HepG2 (cell line): ENCODE results near the gene PNPLA8. TPM values are rescaled to one million over a fixed set of nuclear protein-coding genes. Genes with fewer than 3 reads are reported as not detected.
A peak's percentile ranks its signal among the peaks of the same experiment; 100 is the strongest.

Experiments used
- ETV5 ChIP-seq: IDR thresholded peaks from 2 replicates; pipeline ENCODE4 v1.6.1; 2018; ENCODE audit warnings: missing biosample characterization, missing genetic modification reagents, inconsistent platforms, borderline replicate concordance
- GABPA ChIP-seq, 2 experiments: IDR thresholded peaks; 2 replicates each; pipeline ENCODE4 v1.6.1; 2011 to 2016; ENCODE audit warnings: low read depth in 2 of 2, low read length in 1 of 2, missing biosample characterization in 1 of 2, missing genetic modification characterization in 1 of 2
- JUN ChIP-seq: sonication (generic); formaldehyde crosslinking; IDR thresholded peaks from 2 replicates; pipeline ENCODE4 v1.4.0; 2020; ENCODE audit warnings: mild to moderate bottlenecking, missing genetic modification reagents
- LRRFIP1 ChIP-seq: sonication (generic); formaldehyde crosslinking; conservative IDR thresholded peaks from 2 replicates; pipeline ENCODE4 v1.4.0; 2020; ENCODE audit warnings: missing genetic modification reagents
- REL ChIP-seq: sonication (generic); formaldehyde crosslinking; conservative IDR thresholded peaks from 2 replicates; pipeline ENCODE4 v1.8.0; 2022; ENCODE audit warnings: mild to moderate bottlenecking, missing genetic modification reagents, moderate library complexity
- TEAD3 ChIP-seq: optimal IDR thresholded peaks from 2 replicates; pipeline ENCODE3; 2016; ENCODE audit warnings: borderline replicate concordance
- TGIF2 ChIP-seq: IDR thresholded peaks from 2 replicates; pipeline ENCODE4 v1.6.1; 2016; ENCODE audit warnings: control low read depth, missing compliant biosample characterization
- TRIM24 ChIP-seq: sonication (generic); formaldehyde crosslinking; IDR thresholded peaks from 2 replicates; pipeline ENCODE4 v1.8.0; 2022; ENCODE audit warnings: mild to moderate bottlenecking, missing genetic modification reagents
- YY1 ChIP-seq: IDR thresholded peaks from 2 replicates; pipeline ENCODE4 v1.6.1; 2011; ENCODE audit warnings: low read length, low read depth, moderate library complexity, mild to moderate bottlenecking; ENCODE audit not compliant: insufficient read depth, insufficient replicate concordance
- ZBTB21 ChIP-seq: sonication (generic); formaldehyde crosslinking; IDR thresholded peaks from 2 replicates; pipeline ENCODE4 v1.4.0; 2020; ENCODE audit warnings: missing genetic modification reagents
- ZFX ChIP-seq: sonication (generic); formaldehyde crosslinking; IDR thresholded peaks from 2 replicates; pipeline ENCODE4 v1.4.0; 2020; ENCODE audit warnings: mild to moderate bottlenecking, low read depth, missing genetic modification reagents, moderate library complexity
- ZNF234 ChIP-seq: sonication (generic); formaldehyde crosslinking; conservative IDR thresholded peaks from 2 replicates; pipeline ENCODE4 v1.5.1; 2020; ENCODE audit warnings: mild to moderate bottlenecking, missing genetic modification reagents
- polyA plus RNA-seq, 8 experiments: library from polyadenylated mRNA; depleted of rRNA in 3 of 8; stranded (reverse) in 7 of 8; unstranded in 1 of 8; fragments of >200 nt; fragmentation: Illumina TruSeq in 4 of 8; extraction: Trizol in 4 of 8; gene quantifications; 2 replicates each; pipeline versions ENCODE4 v1.2.1 to v1.2.3, GENCODE V29; 2011 to 2016; ENCODE audit warnings: low read depth in 4 of 8, missing spikeins in 1 of 8, mixed read lengths in 1 of 8; ENCODE audit not compliant: insufficient read depth in 1 of 8
- total RNA-seq, 5 experiments: library from RNA; depleted of rRNA; stranded (reverse); fragments of >200 nt; fragmentation: Illumina TruSeq; extraction: Trizol; gene quantifications; 2 replicates each; pipeline ENCODE4 v1.2.3, GENCODE V29; 2016; ENCODE audit warnings: low read depth in 1 of 5
- TF ChIP-seq, protein P1 (sequence below): IDR thresholded peaks from 2 replicates; pipeline ENCODE4 v1.6.1; 2018; ENCODE audit warnings: missing genetic modification reagents
- TF ChIP-seq, protein P2 (sequence below), 2 experiments: sonication (generic) in 1 of 2; formaldehyde crosslinking in 1 of 2; IDR thresholded peaks; 2 replicates each; pipeline versions ENCODE4 v1.4.0 to v1.6.1; 2018 to 2020; ENCODE audit warnings: missing genetic modification reagents in 2 of 2, borderline replicate concordance in 1 of 2, low read depth in 1 of 2, mild to moderate bottlenecking in 1 of 2, missing biosample characterization in 1 of 2
- TF ChIP-seq, protein P3 (sequence below): sonication (generic); formaldehyde crosslinking; IDR thresholded peaks from 2 replicates; pipeline ENCODE4 v1.4.0; 2020; ENCODE audit warnings: missing genetic modification reagents, borderline replicate concordance
- TF ChIP-seq, protein P4 (sequence below): IDR thresholded peaks from 2 replicates; pipeline ENCODE4 v1.6.1; 2016; ENCODE audit warnings: mild to moderate bottlenecking

The PNPLA8 gene
- total and polyA plus RNA-seq, 2 of the 13 experiments (the other 11 are each of a cell fraction or from before 2014, with no cell fraction given), result 6.3 to 11.4 TPM

GRCh38 chr7:108525985-108526767 is at the start of gene PNPLA8 (continued):
- peak; percentile 74 for TF ChIP-seq GABPA (IDR thresholded peaks at IDR 0.05; ENCODE audit: low read depth, low read length)
- TF ChIP-seq GABPA (CRISPR knock-in tag; IDR thresholded peaks at IDR 0.05; ENCODE audit: low read depth), result peak; percentile 97
- peak; percentile 80 for TF ChIP-seq TGIF2 (CRISPR knock-in tag)
- peak; percentile 84 for TF ChIP-seq ZBTB21
- peak; percentile 45; the same call in 1 of the 2 replicates for TF ChIP-seq ETV5 (CRISPR knock-in tag)
- no peak for TF ChIP-seq YY1
- TF ChIP-seq JUN (CRISPR knock-in tag), result peak; percentile 70
- no peak for TF ChIP-seq TRIM24
- TF ChIP-seq TEAD3 (CRISPR knock-in tag), result peak; percentile 54
- TF ChIP-seq, protein P1, sequence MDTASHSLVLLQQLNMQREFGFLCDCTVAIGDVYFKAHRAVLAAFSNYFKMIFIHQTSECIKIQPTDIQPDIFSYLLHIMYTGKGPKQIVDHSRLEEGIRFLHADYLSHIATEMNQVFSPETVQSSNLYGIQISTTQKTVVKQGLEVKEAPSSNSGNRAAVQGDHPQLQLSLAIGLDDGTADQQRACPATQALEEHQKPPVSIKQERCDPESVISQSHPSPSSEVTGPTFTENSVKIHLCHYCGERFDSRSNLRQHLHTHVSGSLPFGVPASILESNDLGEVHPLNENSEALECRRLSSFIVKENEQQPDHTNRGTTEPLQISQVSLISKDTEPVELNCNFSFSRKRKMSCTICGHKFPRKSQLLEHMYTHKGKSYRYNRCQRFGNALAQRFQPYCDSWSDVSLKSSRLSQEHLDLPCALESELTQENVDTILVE (CRISPR knock-in tag), result no peak; the same call in 1 of the 2 replicates
- TF ChIP-seq REL (CRISPR knock-in tag), result 0 out of 2 replicates have a peak, but pooled peaks have one; percentile 63
- TF ChIP-seq, protein P2, sequence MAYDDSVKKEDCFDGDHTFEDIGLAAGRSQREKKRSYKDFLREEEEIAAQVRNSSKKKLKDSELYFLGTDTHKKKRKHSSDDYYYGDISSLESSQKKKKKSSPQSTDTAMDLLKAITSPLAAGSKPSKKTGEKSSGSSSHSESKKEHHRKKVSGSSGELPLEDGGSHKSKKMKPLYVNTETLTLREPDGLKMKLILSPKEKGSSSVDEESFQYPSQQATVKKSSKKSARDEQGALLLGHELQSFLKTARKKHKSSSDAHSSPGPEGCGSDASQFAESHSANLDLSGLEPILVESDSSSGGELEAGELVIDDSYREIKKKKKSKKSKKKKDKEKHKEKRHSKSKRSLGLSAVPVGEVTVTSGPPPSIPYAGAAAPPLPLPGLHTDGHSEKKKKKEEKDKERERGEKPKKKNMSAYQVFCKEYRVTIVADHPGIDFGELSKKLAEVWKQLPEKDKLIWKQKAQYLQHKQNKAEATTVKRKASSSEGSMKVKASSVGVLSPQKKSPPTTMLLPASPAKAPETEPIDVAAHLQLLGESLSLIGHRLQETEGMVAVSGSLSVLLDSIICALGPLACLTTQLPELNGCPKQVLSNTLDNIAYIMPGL (CRISPR knock-in tag; IDR thresholded peaks at IDR 0.05; ENCODE audit: borderline replicate concordance in 1 of 2, low read depth in 1 of 2), result peak; percentile 66 to 82; a peak in 2 of 4 replicates
- no peak for TF ChIP-seq ZNF234
- TF ChIP-seq ZFX (CRISPR knock-in tag), result peak; percentile 91
- TF ChIP-seq, protein P3, sequence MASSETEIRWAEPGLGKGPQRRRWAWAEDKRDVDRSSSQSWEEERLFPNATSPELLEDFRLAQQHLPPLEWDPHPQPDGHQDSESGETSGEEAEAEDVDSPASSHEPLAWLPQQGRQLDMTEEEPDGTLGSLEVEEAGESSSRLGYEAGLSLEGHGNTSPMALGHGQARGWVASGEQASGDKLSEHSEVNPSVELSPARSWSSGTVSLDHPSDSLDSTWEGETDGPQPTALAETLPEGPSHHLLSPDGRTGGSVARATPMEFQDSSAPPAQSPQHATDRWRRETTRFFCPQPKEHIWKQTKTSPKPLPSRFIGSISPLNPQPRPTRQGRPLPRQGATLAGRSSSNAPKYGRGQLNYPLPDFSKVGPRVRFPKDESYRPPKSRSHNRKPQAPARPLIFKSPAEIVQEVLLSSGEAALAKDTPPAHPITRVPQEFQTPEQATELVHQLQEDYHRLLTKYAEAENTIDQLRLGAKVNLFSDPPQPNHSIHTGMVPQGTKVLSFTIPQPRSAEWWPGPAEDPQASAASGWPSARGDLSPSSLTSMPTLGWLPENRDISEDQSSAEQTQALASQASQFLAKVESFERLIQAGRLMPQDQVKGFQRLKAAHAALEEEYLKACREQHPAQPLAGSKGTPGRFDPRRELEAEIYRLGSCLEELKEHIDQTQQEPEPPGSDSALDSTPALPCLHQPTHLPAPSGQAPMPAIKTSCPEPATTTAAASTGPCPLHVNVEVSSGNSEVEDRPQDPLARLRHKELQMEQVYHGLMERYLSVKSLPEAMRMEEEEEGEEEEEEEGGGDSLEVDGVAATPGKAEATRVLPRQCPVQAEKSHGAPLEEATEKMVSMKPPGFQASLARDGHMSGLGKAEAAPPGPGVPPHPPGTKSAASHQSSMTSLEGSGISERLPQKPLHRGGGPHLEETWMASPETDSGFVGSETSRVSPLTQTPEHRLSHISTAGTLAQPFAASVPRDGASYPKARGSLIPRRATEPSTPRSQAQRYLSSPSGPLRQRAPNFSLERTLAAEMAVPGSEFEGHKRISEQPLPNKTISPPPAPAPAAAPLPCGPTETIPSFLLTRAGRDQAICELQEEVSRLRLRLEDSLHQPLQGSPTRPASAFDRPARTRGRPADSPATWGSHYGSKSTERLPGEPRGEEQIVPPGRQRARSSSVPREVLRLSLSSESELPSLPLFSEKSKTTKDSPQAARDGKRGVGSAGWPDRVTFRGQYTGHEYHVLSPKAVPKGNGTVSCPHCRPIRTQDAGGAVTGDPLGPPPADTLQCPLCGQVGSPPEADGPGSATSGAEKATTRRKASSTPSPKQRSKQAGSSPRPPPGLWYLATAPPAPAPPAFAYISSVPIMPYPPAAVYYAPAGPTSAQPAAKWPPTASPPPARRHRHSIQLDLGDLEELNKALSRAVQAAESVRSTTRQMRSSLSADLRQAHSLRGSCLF (CRISPR knock-in tag), result no peak
- TF ChIP-seq, protein P4, sequence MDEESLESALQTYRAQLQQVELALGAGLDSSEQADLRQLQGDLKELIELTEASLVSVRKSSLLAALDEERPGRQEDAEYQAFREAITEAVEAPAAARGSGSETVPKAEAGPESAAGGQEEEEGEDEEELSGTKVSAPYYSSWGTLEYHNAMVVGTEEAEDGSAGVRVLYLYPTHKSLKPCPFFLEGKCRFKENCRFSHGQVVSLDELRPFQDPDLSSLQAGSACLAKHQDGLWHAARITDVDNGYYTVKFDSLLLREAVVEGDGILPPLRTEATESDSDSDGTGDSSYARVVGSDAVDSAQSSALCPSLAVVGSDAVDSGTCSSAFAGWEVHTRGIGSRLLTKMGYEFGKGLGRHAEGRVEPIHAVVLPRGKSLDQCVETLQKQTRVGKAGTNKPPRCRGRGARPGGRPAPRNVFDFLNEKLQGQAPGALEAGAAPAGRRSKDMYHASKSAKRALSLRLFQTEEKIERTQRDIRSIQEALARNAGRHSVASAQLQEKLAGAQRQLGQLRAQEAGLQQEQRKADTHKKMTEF (CRISPR knock-in tag), result peak; percentile 71
- TF ChIP-seq LRRFIP1 (CRISPR knock-in tag), result no peak
